ENCODE measurements around the gene RNF223.

- TF ChIP-seq EZH2 (IDR thresholded peaks at IDR 0.05) (no peak), CTCF (IDR thresholded peaks at IDR 0.05) (peak; percentile 8)
Observed at GRCh38 chr1:1035291-1035943, 38.7 kb downstream of the RNF223 start.

All from neural progenitor cell (in vitro differentiated cells).